T-helper 22 cell (primary cell): ENCODE results near the gene TNNT3.

Experiments
- DNase-seq: peaks from one replicate; pipeline ENCODE4 v3.0.0-alpha.2; 2020; ENCODE audit warnings: low read depth

TNNT3 gene

GRCh38 chr11:1923201-1923956 lies 3.9 kb downstream of the TNNT3 start:
- no peak for DNase-seq

GRCh38 chr11:1924181-1924580 lies 4.7 kb downstream of the TNNT3 start:
- DNase-seq, result no peak

- DNase-seq, result no peak
Measured at GRCh38 chr11:1924646-1925372, 5.3 kb downstream of the TNNT3 start.

- DNase-seq, result no peak
Measured at GRCh38 chr11:1925373-1926155, 6.1 kb downstream of the TNNT3 start.

- no peak for DNase-seq
Measured at GRCh38 chr11:1926156-1927025, 6.9 kb downstream of the TNNT3 start.

- DNase-seq, result no peak
Measured at GRCh38 chr11:1927026-1927847, 7.7 kb downstream of the TNNT3 start.

GRCh38 chr11:1927848-1928469 lies 8.5 kb downstream of the TNNT3 start:
- no peak for DNase-seq

GRCh38 chr11:1928470-1928890 lies 9.0 kb downstream of the TNNT3 start:
- no peak for DNase-seq

- DNase-seq, result no peak
Measured at GRCh38 chr11:1928891-1929541, 9.5 kb downstream of the TNNT3 start.

- DNase-seq, result no peak
Measured at GRCh38 chr11:1929621-1930461, 10.3 kb downstream of the TNNT3 start.

GRCh38 chr11:1930462-1930830 lies 10.9 kb downstream of the TNNT3 start:
- DNase-seq, result no peak

GRCh38 chr11:1931341-1932104 lies 12.0 kb downstream of the TNNT3 start:
- DNase-seq, result no peak

- no peak for DNase-seq
Measured at GRCh38 chr11:1932105-1932480, 12.6 kb downstream of the TNNT3 start.

- no peak for DNase-seq
Measured at GRCh38 chr11:1932681-1933080, 13.2 kb downstream of the TNNT3 start.

GRCh38 chr11:1933416-1934334 lies 14.2 kb downstream of the TNNT3 start:
- no peak for DNase-seq

GRCh38 chr11:1934335-1935155 lies 15.0 kb downstream of the TNNT3 start:
- no peak for DNase-seq
